ENCODE data around the gene TBX4. TPM values are rescaled to one million over a fixed set of nuclear protein-coding genes. Genes with fewer than 3 reads are reported as not detected.
"Not testable (repeated sequence)": the region's sequence is repeated elsewhere in the genome, so short reads cannot be mapped to it uniquely, and the experiment has no call there.

Gene TBX4
- polyA plus RNA-seq, 2 of the 4 experiments (the other 2 are of a cell fraction): 0.17 to 0.18 TPM

- Histone ChIP-seq H3K4me1 (peaks cover 17% of the 10 kb centered on the region), H3K4me3 (no peak overlapping the region), H3K4me2 (no peak overlapping the region), H3K27ac (no peak overlapping the region), H3K9me3 (peaks cover 33% of the 10 kb centered on the region; the same call in 2 of the 3 replicates)
- no peak for ATAC-seq
- peak; percentile 93 for FAIRE-seq
- POLR2A ChIA-PET: no interaction called here
- CTCF ChIA-PET: interaction anchor here (1.7 kb wide), 1 partner anchor 24 kb away, joined by 8 read pairs; no protein-coding TSS in a partner anchor
- TF ChIP-seq HOXB5 (CRISPR knock-in tag; IDR thresholded peaks at IDR 0.05) (no peak), REST (IDR thresholded peaks at IDR 0.05) (0 out of 2 replicates have a peak, but pooled peaks have one; percentile 14)
- DNase-seq (ENCODE audit: low read depth in 1 of 2, low spot score in 1 of 2): no peak
These were observed 15.9 kb upstream of the TBX4 start for GRCh38 chr17:61436273-61436672.

- CTCF ChIA-PET: interaction anchor here (0.6 to 1.7 kb wide), 5 partner anchors 9 to 138 kb away, joined by 3 to 8 read pairs (median 3); no protein-coding TSS in a partner anchor
- TF ChIP-seq JUNB (IDR thresholded peaks at IDR 0.05) (no peak), MAFK (IDR thresholded peaks at IDR 0.05; ENCODE audit: partially characterized antibody) (peak; percentile 62)
- no peak overlapping the region for H3K4me3 ChIP-seq
- DNase-seq (ENCODE audit: low read depth in 1 of 2, low spot score in 1 of 2) (no peak), ATAC-seq (no peak), FAIRE-seq (peak; percentile 81)
- H3K9me3 ChIP-seq: peaks cover 33% of the 10 kb centered on the region; the same call in 2 of the 3 replicates
- no peak overlapping the region for H3K27ac ChIP-seq
- peaks cover 9% of the 10 kb centered on the region for H3K4me1 ChIP-seq
- POLR2A ChIA-PET: no interaction called here
- no peak overlapping the region for H3K4me2 ChIP-seq
These were observed 15.1 kb upstream of the TBX4 start for GRCh38 chr17:61436995-61437704.

GRCh38 chr17:61440697-61441096, 11.5 kb upstream of the TBX4 start:
- POLR2A ChIA-PET: no interaction called here
- Histone ChIP-seq H3K4me2 (no peak overlapping the region), H3K4me1 (peaks cover 13% of the 10 kb centered on the region), H3K4me3 (no peak overlapping the region), H3K9me3 (peaks cover 21% of the 10 kb centered on the region; the same call in 2 of the 3 replicates), H3K27ac (no peak overlapping the region)
- peak; percentile 13 for FAIRE-seq
- DNase-seq (ENCODE audit: low read depth in 1 of 2, low spot score in 1 of 2): no peak
- no peak for TF ChIP-seq ZC3H11A (IDR thresholded peaks at IDR 0.05)
- no peak for TF ChIP-seq REST (IDR thresholded peaks at IDR 0.05)
- TF ChIP-seq RARB (CRISPR knock-in tag; IDR thresholded peaks at IDR 0.05): no peak
- TF ChIP-seq BCL3 (IDR thresholded peaks at IDR 0.05): no peak
- no peak for TF ChIP-seq MAFK (IDR thresholded peaks at IDR 0.05; ENCODE audit: partially characterized antibody)
- TF ChIP-seq FOSB (CRISPR knock-in tag; IDR thresholded peaks at IDR 0.05): no peak
- no peak for ATAC-seq
- CTCF ChIA-PET: interaction anchor here (1.0 to 2.8 kb wide), 4 partner anchors 14 to 110 kb away, joined by 3 to 9 read pairs (median 4); no protein-coding TSS in a partner anchor

- FAIRE-seq; ATAC-seq; POLR2A ChIA-PET; H3K4me2 ChIP-seq; H3K27ac ChIP-seq; H3K4me3 ChIP-seq; DNase-seq (ENCODE audit: low read depth in 1 of 2, low spot score in 1 of 2): not testable (repeated sequence)
- CTCF ChIA-PET: interaction anchor here (1.1 to 2.8 kb wide), 2 partner anchors 25 to 29 kb away, joined by 3 to 9 read pairs; no protein-coding TSS in a partner anchor
- Histone ChIP-seq H3K9me3 (peaks cover 17% of the 10 kb centered on the region; the same call in 2 of the 3 replicates), H3K4me1 (peaks cover 13% of the 10 kb centered on the region)
- WGBS (ENCODE audit: missing lambda C conversion rate): 91% methylated on average over 6 of the region's 6 CpGs
These were observed 10.7 kb upstream of the TBX4 start for GRCh38 chr17:61441507-61441906.

All from A549 (cell line).